SK-N-SH (cell line): ENCODE results near the gene GATC. TPM values are rescaled to one million over a fixed set of nuclear protein-coding genes. Genes with fewer than 3 reads are reported as not detected.

Source experiments
- CTCF ChIA-PET: fragments of 300-600, 350-600 bp; formaldehyde crosslinking; extraction: SDS; loops from one replicate; lab custom pipeline; 2021; lab: Yijun Ruan, JAX
- POLR2A ChIA-PET: fragments of 350-600 bp; sonication (Branson Sonifier 250); formaldehyde crosslinking; extraction: SDS; loops from one replicate; lab custom pipeline; 2020; ENCODE audit warnings: antibody characterized with exemption, inconsistent platforms; lab: Yijun Ruan, JAX
- DNase-seq: peaks from one replicate; pipeline ENCODE4 v3.0.0; 2012
- H2AFZ ChIP-seq: fragments of 200-600 bp; sonication (generic); 2 replicates; pipeline ENCODE4 v1.8.1; 2016; ENCODE audit warnings: antibody characterized with exemption, mild to moderate bottlenecking, low read depth
- H3F3A ChIP-seq: fragments of 200-600 bp; sonication (generic); replicated peaks from 2 replicates; pipeline ENCODE3; 2016; ENCODE audit warnings: antibody characterized with exemption, mild to moderate bottlenecking; ENCODE audit not compliant: insufficient read depth
- H3K27ac ChIP-seq, 2 experiments: fragments of 200-500 bp in 1 of 2; fragments of 200-600 bp in 1 of 2; sonication (Bioruptor generic) in 1 of 2; sonication (generic), shearing (Covaris generic) in 1 of 2; 2 replicates each; pipeline versions ENCODE4 v1.5.1 to v1.6.1; 2014 to 2016; ENCODE audit warnings: low read depth in 2 of 2, inconsistent platforms in 1 of 2, low read length in 1 of 2, mild to moderate bottlenecking in 1 of 2, mixed read lengths in 1 of 2
- H3K27me3 ChIP-seq: fragments of 200-600 bp; sonication (generic), shearing (Covaris generic); 2 replicates; pipeline ENCODE4 v1.6.1; 2016; ENCODE audit warnings: mixed run types; ENCODE audit not compliant: insufficient read depth
- H3K36me3 ChIP-seq, 2 experiments: fragments of 200-500 bp in 1 of 2; fragments of 200-600 bp in 1 of 2; sonication (Bioruptor generic) in 1 of 2; sonication (generic) in 1 of 2; replicated peaks in 1 of 2; 2 replicates each; pipeline versions ENCODE3 to v1.5.1; 2014 to 2016; ENCODE audit warnings: low read length in 1 of 2, mild to moderate bottlenecking in 1 of 2; ENCODE audit not compliant: insufficient read depth in 2 of 2, control insufficient read depth in 1 of 2
- H3K4me1 ChIP-seq, 2 experiments: fragments of 200-500 bp in 1 of 2; fragments of 200-600 bp in 1 of 2; sonication (Bioruptor generic) in 1 of 2; sonication (generic), shearing (Covaris generic) in 1 of 2; 2 replicates each; pipeline versions ENCODE4 v1.5.1 to v1.6.1; 2014 to 2016; ENCODE audit warnings: low read depth in 1 of 2, low read length in 1 of 2, mixed run types in 1 of 2; ENCODE audit not compliant: insufficient read depth in 2 of 2, control insufficient read depth in 1 of 2
- H3K4me2 ChIP-seq: fragments of 200-600 bp; sonication (generic), shearing (Covaris generic); 2 replicates; pipeline ENCODE4 v1.6.1; 2017; ENCODE audit warnings: mixed run types
- H3K4me3 ChIP-seq, 2 experiments: fragments of 200-500 bp in 1 of 2; fragments of 200-600 bp in 1 of 2; sonication (Bioruptor generic) in 1 of 2; sonication (generic), shearing (Covaris generic) in 1 of 2; 2 replicates each; pipeline versions ENCODE4 v1.5.1 to v1.8.1; 2014 to 2016; ENCODE audit warnings: low read depth in 2 of 2, inconsistent platforms in 1 of 2, low read length in 1 of 2, mild to moderate bottlenecking in 1 of 2, mixed read lengths in 1 of 2, moderate library complexity in 1 of 2
- H3K79me2 ChIP-seq: fragments of 200-600 bp; sonication (generic); 2 replicates; pipeline ENCODE4 v1.8.1; 2017; ENCODE audit warnings: mild to moderate bottlenecking; ENCODE audit not compliant: insufficient read depth
- H3K9ac ChIP-seq: fragments of 200-600 bp; sonication (generic); 2 replicates; pipeline ENCODE4 v1.6.1; 2017; ENCODE audit warnings: mixed run types
- H3K9me2 ChIP-seq: fragments of 200-600 bp; sonication (generic); 2 replicates; pipeline ENCODE4 v1.6.1; 2017; ENCODE audit warnings: mixed run types
- H3K9me3 ChIP-seq: fragments of 200-600 bp; sonication (generic); 2 replicates; pipeline ENCODE4 v1.6.1; 2017; ENCODE audit warnings: mixed run types, mild to moderate bottlenecking, moderate library complexity
- H4K20me1 ChIP-seq: fragments of 200-600 bp; sonication (generic); 2 replicates; pipeline ENCODE4 v1.6.1; 2017; ENCODE audit warnings: mild to moderate bottlenecking, mixed run types; ENCODE audit not compliant: insufficient read depth
- CHD2 ChIP-seq: fragments of 150-350 bp; IDR thresholded peaks from 2 replicates; pipeline ENCODE4 v1.6.1; 2018; ENCODE audit warnings: low read length; ENCODE audit not compliant: partially characterized antibody
- CTCF ChIP-seq: fragments of 200-600 bp; sonication (generic); IDR thresholded peaks from 2 replicates; pipeline ENCODE4 v1.6.1; 2017; ENCODE audit warnings: antibody characterized with exemption, mild to moderate bottlenecking, moderate library complexity
- FOSL2 ChIP-seq: IDR thresholded peaks from 2 replicates; pipeline ENCODE4 v1.4.0; 2012; ENCODE audit warnings: low read depth, mild to moderate bottlenecking, moderate library complexity, borderline replicate concordance
- GATA2 ChIP-seq: sonication (generic); formaldehyde crosslinking; IDR thresholded peaks from 2 replicates; pipeline ENCODE4 v1.5.0; 2020; ENCODE audit warnings: mild to moderate bottlenecking, missing genetic modification reagents
- JUND ChIP-seq: IDR thresholded peaks from 2 replicates; pipeline ENCODE4 v1.4.0; 2012
- MAX ChIP-seq: IDR thresholded peaks from 2 replicates; pipeline ENCODE4 v1.4.0; 2012; ENCODE audit warnings: low read depth
- MEF2A ChIP-seq: IDR thresholded peaks from 2 replicates; pipeline ENCODE4 v1.4.0; 2012; ENCODE audit warnings: low read depth, borderline replicate concordance
- MXI1 ChIP-seq: IDR thresholded peaks from 2 replicates; pipeline ENCODE4 v1.6.1; 2012; ENCODE audit warnings: mild to moderate bottlenecking, low read depth, low read length, improper control_type of control experiment
- PBX3 ChIP-seq: IDR thresholded peaks from 2 replicates; pipeline ENCODE4; 2012
- RAD21 ChIP-seq: IDR thresholded peaks from 2 replicates; pipeline ENCODE4 v1.6.1; 2012; ENCODE audit warnings: mild to moderate bottlenecking, low read length
- RFX5 ChIP-seq: IDR thresholded peaks from 2 replicates; pipeline ENCODE4 v1.6.1; 2012; ENCODE audit warnings: mild to moderate bottlenecking, improper control_type of control experiment, low read length
- RXRA ChIP-seq: IDR thresholded peaks from 2 replicates; pipeline ENCODE4 v1.4.0; 2012; ENCODE audit warnings: low read depth, mild to moderate bottlenecking, borderline replicate concordance
- SIN3A ChIP-seq: IDR thresholded peaks from 2 replicates; pipeline ENCODE4 v1.6.1; 2012; ENCODE audit warnings: low read depth, mild to moderate bottlenecking, low read length, moderate library complexity, borderline replicate concordance
- TAF1 ChIP-seq: IDR thresholded peaks from 2 replicates; pipeline ENCODE4 v1.6.1; 2012; ENCODE audit warnings: low read depth, mild to moderate bottlenecking, low read length, moderate library complexity, borderline replicate concordance
- WGBS: methylation state at CpG from one replicate; pipeline ENCODE4 v1.1.6; 2017; ENCODE audit warnings: low lambda C conversion rate; 5-methylcytosine and 5-hydroxymethylcytosine counted together
- polyA plus RNA-seq, 3 experiments: library from polyadenylated mRNA; depleted of rRNA; stranded (reverse); fragments of >200 nt; gene quantifications; 2 replicates each; pipeline ENCODE4 v1.2.3, GENCODE V29; 2012

The GATC gene
- polyA plus RNA-seq, 1 of the 3 experiments (the other 2 are of a cell fraction) = 10.6 TPM

- 92% methylated on average over 3 of the region's 3 CpGs for WGBS
Measured at GRCh38 chr12:120460157-120460556, 13.9 kb downstream of the GATC start.

More at GRCh38 chr12:120460157-120460556, 13.9 kb downstream of the GATC start:
- peaks cover 47% of the 10 kb centered on the region for H3F3A ChIP-seq
- TF ChIP-seq MXI1 (no peak), SIN3A (no peak), MAX (no peak), RAD21 (no peak), CHD2 (no peak), FOSL2 (no peak), MEF2A (no peak), TAF1 (no peak), PBX3 (no peak), CTCF (no peak), JUND (no peak), RXRA (no peak), GATA2 (CRISPR knock-in tag) (no peak), RFX5 (no peak)
- H3K4me2 ChIP-seq = no peak overlapping the region
- no peaks in the 10 kb centered on the region for H3K4me1 ChIP-seq
- no peak overlapping the region for H3K9ac ChIP-seq
- ChIA-PET CTCF (interaction anchor here (5.5 kb wide), 1 partner anchor 8 kb away, joined by 52 read pairs; the partner anchor contains the start of gene SRSF9), POLR2A (no interaction called here)
- H3K79me2 ChIP-seq = peaks cover 31% of the 10 kb centered on the region
- H2AFZ ChIP-seq = no peak overlapping the region
- H3K27ac ChIP-seq = no peak overlapping the region
- no peaks in the 10 kb centered on the region for H3K9me2 ChIP-seq
- DNase-seq = no peak
- no peaks in the 10 kb centered on the region for H3K9me3 ChIP-seq
- no peaks in the 10 kb centered on the region for H3K27me3 ChIP-seq
- H3K4me3 ChIP-seq = no peak overlapping the region
- peaks cover 23% of the 10 kb centered on the region for H4K20me1 ChIP-seq
- H3K36me3 ChIP-seq = peaks cover 75 to 78% of the 10 kb centered on the region in 2 experiments
